Bronchial epithelial cell (primary cell): ENCODE results near the gene PTH2. TPM values are rescaled to one million over a fixed set of nuclear protein-coding genes. Genes with fewer than 3 reads are reported as not detected.
A peak's percentile ranks its signal among the peaks of the same experiment; 100 is the strongest.

Experiments used
- DNase-seq: peaks from one replicate; pipeline ENCODE4 v3.0.0-alpha.2; 2010; ENCODE audit warnings: low read depth
- FAIRE-seq: peaks from 2 replicates; lab custom pipeline; 2011; peaks lifted over from hg19 to GRCh38; lab: Jason Lieb, UNC
- H3K27me3 ChIP-seq: 2 replicates; pipeline ENCODE4 v1.5.1; 2011; ENCODE audit warnings: low read length; ENCODE audit not compliant: control insufficient read depth, insufficient read depth
- H3K36me3 ChIP-seq: 2 replicates; pipeline ENCODE4 v1.5.1; 2011; ENCODE audit warnings: low read length; ENCODE audit not compliant: control insufficient read depth, insufficient read depth
- H3K4me3 ChIP-seq: 2 replicates; pipeline ENCODE4 v1.5.1; 2011; ENCODE audit warnings: mild to moderate bottlenecking, low read depth, low read length, control low read depth
- total RNA-seq: library from RNA; depleted of rRNA; stranded (reverse); fragments of >200 nt; gene quantifications from 2 replicates; pipeline ENCODE4 v1.2.1, GENCODE V29; 2014
- TF ChIP-seq, protein P1 (sequence below): IDR thresholded peaks from 2 replicates; pipeline ENCODE4 v1.5.1; 2011; ENCODE audit warnings: mild to moderate bottlenecking, moderate library complexity, low read length, control low read depth, inconsistent platforms; ENCODE audit not compliant: insufficient read depth, severe bottlenecking

PTH2 gene
- total RNA-seq, 1 donor from 2014 or later = not detected

DNA sequence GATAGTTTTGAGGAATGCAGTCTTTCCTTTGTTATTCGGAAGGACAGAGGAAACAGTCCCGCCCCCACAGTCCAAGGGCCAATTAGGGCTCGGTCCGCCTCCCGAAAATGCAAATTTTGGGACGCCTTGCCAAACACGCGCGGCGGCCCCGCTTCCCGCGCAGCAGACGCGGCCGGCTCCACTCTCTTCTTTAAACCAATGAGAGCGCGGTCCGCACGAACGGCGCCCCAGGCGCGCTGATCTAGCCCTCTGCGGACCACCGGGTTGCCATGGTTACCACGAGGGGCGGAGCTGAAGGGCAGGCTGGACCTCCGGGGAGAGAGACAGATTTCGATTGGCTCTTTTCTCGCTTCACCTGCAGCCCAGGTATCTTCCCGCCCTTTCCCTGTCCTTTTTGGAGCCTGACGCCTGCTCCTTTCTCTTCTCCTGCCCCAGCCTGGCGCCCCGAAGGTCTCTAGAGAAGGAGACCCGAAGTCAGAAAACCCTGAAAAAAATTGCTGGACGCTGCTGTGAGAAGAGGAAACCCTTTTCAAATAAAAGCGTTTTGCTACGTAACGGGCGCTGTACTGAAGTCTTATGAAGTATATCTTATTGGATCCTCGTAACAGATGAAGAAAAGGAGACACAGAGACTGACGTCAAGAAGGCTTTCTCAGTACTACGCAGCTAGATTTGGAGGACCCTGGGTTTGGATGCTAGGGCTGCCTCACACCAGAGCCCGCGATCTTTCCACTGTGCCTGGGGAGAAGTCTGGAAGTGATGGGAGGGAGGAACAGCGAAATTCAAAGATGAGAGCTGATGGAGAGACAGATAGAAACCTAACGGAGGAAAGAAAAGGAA lies 2.0 kb downstream of the PTH2 start:
- Histone ChIP-seq H3K4me3 (no peak overlapping the region), H3K36me3 (no peaks in the 10 kb centered on the region), H3K27me3 (peaks cover 46% of the 10 kb centered on the region)
- DNase-seq = peak; percentile 43
- no peak for FAIRE-seq
- TF ChIP-seq, protein P1, sequence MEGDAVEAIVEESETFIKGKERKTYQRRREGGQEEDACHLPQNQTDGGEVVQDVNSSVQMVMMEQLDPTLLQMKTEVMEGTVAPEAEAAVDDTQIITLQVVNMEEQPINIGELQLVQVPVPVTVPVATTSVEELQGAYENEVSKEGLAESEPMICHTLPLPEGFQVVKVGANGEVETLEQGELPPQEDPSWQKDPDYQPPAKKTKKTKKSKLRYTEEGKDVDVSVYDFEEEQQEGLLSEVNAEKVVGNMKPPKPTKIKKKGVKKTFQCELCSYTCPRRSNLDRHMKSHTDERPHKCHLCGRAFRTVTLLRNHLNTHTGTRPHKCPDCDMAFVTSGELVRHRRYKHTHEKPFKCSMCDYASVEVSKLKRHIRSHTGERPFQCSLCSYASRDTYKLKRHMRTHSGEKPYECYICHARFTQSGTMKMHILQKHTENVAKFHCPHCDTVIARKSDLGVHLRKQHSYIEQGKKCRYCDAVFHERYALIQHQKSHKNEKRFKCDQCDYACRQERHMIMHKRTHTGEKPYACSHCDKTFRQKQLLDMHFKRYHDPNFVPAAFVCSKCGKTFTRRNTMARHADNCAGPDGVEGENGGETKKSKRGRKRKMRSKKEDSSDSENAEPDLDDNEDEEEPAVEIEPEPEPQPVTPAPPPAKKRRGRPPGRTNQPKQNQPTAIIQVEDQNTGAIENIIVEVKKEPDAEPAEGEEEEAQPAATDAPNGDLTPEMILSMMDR = no peak

DNA sequence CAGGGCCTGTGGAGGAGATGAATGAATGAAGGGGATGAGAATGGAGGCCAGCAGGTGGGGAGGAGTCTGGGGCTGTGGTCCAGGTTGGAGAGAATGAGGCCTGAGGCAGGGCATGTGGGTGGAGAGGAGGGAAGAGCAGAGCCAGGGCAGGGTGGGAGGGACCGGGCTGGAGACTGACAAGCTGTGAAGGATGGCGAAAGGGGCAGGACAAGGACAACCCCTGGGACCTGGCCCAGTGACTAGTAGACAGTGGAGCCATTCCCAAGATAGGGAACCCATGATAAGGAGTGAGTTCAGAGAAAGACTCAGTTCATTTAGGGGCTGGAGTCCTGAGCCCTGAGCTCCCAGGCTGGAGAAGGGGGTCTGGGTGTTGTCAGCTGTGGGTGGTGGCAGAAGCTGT lies 3.0 kb downstream of the PTH2 start:
- Histone ChIP-seq H3K4me3 (no peak overlapping the region), H3K27me3 (peaks cover 36% of the 10 kb centered on the region), H3K36me3 (no peaks in the 10 kb centered on the region)
- FAIRE-seq (no peak), DNase-seq (no peak)
- TF ChIP-seq, protein P1 = no peak

DNA sequence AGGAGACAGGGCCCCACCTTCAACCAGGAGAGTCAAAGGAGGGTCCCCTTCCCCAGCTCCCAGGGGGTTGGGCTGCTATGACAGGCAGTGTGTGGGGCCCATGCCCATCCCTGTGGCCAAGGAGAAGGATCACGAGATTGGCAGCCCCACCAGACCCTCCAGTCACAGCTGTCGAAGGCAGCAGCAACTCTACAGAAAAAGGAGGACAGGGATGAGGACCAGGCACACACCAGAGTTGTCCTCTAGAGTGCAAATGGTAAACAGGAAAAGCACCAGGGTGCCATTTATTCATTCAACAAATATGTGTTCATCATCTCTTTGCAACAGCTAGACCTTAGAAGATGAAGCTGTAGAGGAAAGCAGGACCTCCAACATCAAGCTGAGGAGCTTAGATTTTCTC lies 4.1 kb downstream of the PTH2 start:
- FAIRE-seq (no peak), DNase-seq (no peak)
- H3K4me3 ChIP-seq = no peak overlapping the region
- TF ChIP-seq, protein P1 = no peak
- peaks cover 35% of the 10 kb centered on the region for H3K27me3 ChIP-seq
- H3K36me3 ChIP-seq = no peaks in the 10 kb centered on the region

DNA sequence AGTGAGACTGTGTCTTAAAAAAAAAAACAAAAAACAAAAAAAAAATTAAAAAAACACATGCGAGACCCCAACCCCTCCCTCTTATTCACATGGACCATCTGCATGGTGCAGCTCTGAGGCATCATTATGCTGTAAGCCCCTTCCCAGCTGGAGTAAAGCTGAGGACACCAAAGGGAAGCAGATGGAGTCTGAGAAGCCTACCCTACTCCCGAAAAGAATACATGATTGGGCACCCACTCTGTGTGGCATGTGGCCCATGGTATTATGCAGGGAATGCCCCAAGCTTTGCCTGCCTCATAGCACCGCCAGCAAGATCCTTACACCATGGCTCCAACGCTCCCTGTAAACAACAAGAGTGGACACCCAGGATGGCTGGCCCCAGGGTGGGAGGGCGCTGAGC lies 4.7 kb downstream of the PTH2 start:
- TF ChIP-seq, protein P1 = no peak
- no peak overlapping the region for H3K4me3 ChIP-seq
- no peak for FAIRE-seq
- no peak for DNase-seq
- H3K27me3 ChIP-seq = peaks cover 33% of the 10 kb centered on the region
- no peaks in the 10 kb centered on the region for H3K36me3 ChIP-seq

DNA sequence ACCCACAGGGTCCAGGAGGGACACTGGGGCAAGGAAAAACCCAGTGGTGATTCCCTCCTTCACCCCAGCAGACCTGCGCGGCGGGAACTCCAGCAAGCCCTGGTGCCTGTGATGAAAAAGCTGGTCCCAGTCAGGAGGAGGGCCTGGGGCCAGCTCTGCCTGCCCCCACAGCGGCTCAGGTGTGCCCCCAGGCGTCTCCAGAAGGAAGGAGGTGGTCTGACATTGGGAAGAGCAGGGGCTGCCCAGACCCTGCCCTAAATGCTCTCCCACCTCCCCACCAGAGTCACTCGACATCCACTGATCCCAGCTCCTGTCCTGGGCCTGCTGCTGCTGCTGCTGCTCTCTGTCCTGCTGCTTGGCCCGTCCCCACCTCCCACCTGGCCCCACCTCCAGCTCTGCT lies 6.2 kb downstream of the PTH2 start:
- Histone ChIP-seq H3K36me3 (no peaks in the 10 kb centered on the region), H3K4me3 (no peak overlapping the region), H3K27me3 (peaks cover 26% of the 10 kb centered on the region)
- FAIRE-seq (no peak), DNase-seq (no peak)
- TF ChIP-seq, protein P1 = no peak
